Hepatocyte (in vitro differentiated cells): ENCODE results near the gene PSMD12. TPM values are rescaled to one million over a fixed set of nuclear protein-coding genes. Genes with fewer than 3 reads are reported as not detected.
"Not testable (repeated sequence)": the region's sequence is repeated elsewhere in the genome, so short reads cannot be mapped to it uniquely, and the experiment has no call there.

ENCODE experiments used
- DNase-seq: peaks from one replicate; pipeline ENCODE4 v3.0.0-alpha.2; 2016; ENCODE audit warnings: low spot score
- H2AFZ ChIP-seq: fragments of 200-600 bp; sonication (generic); 2 replicates; pipeline ENCODE4 v1.6.0; 2016; ENCODE audit warnings: antibody characterized with exemption, mild to moderate bottlenecking
- H3K27ac ChIP-seq: fragments of 200-600 bp; sonication (generic); 2 replicates; pipeline ENCODE4 v1.5.1; 2016; ENCODE audit warnings: mild to moderate bottlenecking
- H3K27me3 ChIP-seq: fragments of 200-600 bp; sonication (generic); 2 replicates; pipeline ENCODE4 v1.6.1; 2016
- H3K36me3 ChIP-seq: fragments of 200-600 bp; sonication (generic); replicated peaks from 2 replicates; pipeline ENCODE4 v1.5.1; 2016; ENCODE audit warnings: low read depth; ENCODE audit not compliant: insufficient read depth
- H3K4me1 ChIP-seq: fragments of 200-600 bp; sonication (generic); 2 replicates; pipeline ENCODE4 v1.5.1; 2016; ENCODE audit warnings: mild to moderate bottlenecking, moderate library complexity; ENCODE audit not compliant: insufficient read depth
- H3K4me2 ChIP-seq: fragments of 200-600 bp; sonication (generic); 2 replicates; pipeline ENCODE4 v1.6.0; 2016
- H3K4me3 ChIP-seq: fragments of 200-600 bp; sonication (generic); 2 replicates; pipeline ENCODE4 v1.5.1; 2016; ENCODE audit warnings: mild to moderate bottlenecking
- H3K79me2 ChIP-seq: fragments of 200-600 bp; sonication (generic); 2 replicates; pipeline ENCODE4 v1.6.0; 2017; ENCODE audit warnings: mild to moderate bottlenecking
- H3K9me2 ChIP-seq: fragments of 200-600 bp; sonication (generic); replicated peaks from 2 replicates; pipeline ENCODE4 v1.6.0; 2017; ENCODE audit warnings: mild to moderate bottlenecking; ENCODE audit not compliant: insufficient read depth
- H3K9me3 ChIP-seq: fragments of 200-600 bp; sonication (generic); 2 replicates; pipeline ENCODE4 v1.5.1; 2016; ENCODE audit warnings: low read depth, mild to moderate bottlenecking
- H4K20me1 ChIP-seq: fragments of 200-600 bp; sonication (generic); 2 replicates; pipeline ENCODE4 v1.6.0; 2016; ENCODE audit warnings: mild to moderate bottlenecking; ENCODE audit not compliant: insufficient read depth, poor library complexity, severe bottlenecking
- EZH2 ChIP-seq: fragments of 200-600 bp; sonication (generic); IDR thresholded peaks from 2 replicates; pipeline ENCODE4 v1.6.1; 2016; ENCODE audit warnings: antibody characterized with exemption, mild to moderate bottlenecking, borderline replicate concordance
- EZH2phosphoT487 ChIP-seq: fragments of 200-600 bp; sonication (generic); IDR thresholded peaks from one replicate; pipeline ENCODE4 v1.6.1; 2018; ENCODE audit warnings: antibody characterized with exemption, mild to moderate bottlenecking, low read depth, moderate library complexity; ENCODE audit not compliant: unreplicated experiment, severe bottlenecking
- WGBS: methylation state at CpG from one replicate; pipeline ENCODE4 v1.1.6; 2016; ENCODE audit warnings: low lambda C conversion rate; ENCODE audit errors: missing lambda C conversion rate; 5-methylcytosine and 5-hydroxymethylcytosine counted together
- polyA plus RNA-seq: library from polyadenylated mRNA; unstranded; fragments of >200 nt; fragmentation: Nextera tagmentation; extraction: Ambion mirVana; gene quantifications from 2 replicates; pipeline ENCODE4 v1.2.1, GENCODE V29; 2016
- total RNA-seq: library from RNA; depleted of rRNA; stranded (reverse); fragments of >200 nt; gene quantifications from 2 replicates; pipeline ENCODE4 v1.2.3, GENCODE V29; 2014
- TF ChIP-seq, protein P1 (sequence below): fragments of 200-600 bp; sonication (generic); IDR thresholded peaks from 2 replicates; pipeline ENCODE4 v1.5.1; 2016; ENCODE audit warnings: antibody characterized with exemption, mild to moderate bottlenecking; ENCODE audit not compliant: poor library complexity

The PSMD12 gene
- total and polyA plus RNA-seq, 2 experiments from 2014 or later = 28.4 to 65.3 TPM

DNA sequence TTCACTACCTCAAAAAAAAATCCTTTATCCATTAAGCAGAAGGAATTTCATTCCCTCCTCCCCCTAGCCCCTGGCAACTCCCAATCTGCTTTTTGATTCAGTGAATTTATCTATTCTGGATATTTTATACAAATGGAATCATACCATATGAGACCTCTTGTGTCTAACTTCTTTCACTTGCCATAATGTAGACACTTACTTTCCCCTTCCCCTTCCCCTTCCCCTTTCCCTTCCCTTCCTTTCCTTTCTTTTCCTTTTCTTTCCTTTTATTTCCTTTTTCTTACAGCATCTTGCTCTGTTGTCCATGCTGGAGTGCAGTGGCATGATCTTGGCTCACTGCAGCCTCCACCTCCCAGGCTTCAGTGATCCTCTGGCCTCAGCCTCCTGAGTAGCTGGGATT is 50.5 kb downstream of the PSMD12 start:
- H3K27ac ChIP-seq = no peak overlapping the region
- H2AFZ ChIP-seq = no peak overlapping the region
- TF ChIP-seq, protein P1, sequence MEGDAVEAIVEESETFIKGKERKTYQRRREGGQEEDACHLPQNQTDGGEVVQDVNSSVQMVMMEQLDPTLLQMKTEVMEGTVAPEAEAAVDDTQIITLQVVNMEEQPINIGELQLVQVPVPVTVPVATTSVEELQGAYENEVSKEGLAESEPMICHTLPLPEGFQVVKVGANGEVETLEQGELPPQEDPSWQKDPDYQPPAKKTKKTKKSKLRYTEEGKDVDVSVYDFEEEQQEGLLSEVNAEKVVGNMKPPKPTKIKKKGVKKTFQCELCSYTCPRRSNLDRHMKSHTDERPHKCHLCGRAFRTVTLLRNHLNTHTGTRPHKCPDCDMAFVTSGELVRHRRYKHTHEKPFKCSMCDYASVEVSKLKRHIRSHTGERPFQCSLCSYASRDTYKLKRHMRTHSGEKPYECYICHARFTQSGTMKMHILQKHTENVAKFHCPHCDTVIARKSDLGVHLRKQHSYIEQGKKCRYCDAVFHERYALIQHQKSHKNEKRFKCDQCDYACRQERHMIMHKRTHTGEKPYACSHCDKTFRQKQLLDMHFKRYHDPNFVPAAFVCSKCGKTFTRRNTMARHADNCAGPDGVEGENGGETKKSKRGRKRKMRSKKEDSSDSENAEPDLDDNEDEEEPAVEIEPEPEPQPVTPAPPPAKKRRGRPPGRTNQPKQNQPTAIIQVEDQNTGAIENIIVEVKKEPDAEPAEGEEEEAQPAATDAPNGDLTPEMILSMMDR = no peak
- TF ChIP-seq EZH2phosphoT487 = no peak
- H3K4me3 ChIP-seq = no peak overlapping the region
- no peak for DNase-seq
- H4K20me1 ChIP-seq = no peaks in the 10 kb centered on the region
- no peaks in the 10 kb centered on the region for H3K9me2 ChIP-seq
- H3K27me3 ChIP-seq = no peaks in the 10 kb centered on the region
- H3K79me2 ChIP-seq = no peaks in the 10 kb centered on the region
- H3K4me2 ChIP-seq = no peak overlapping the region
- H3K36me3 ChIP-seq = no peaks in the 10 kb centered on the region
- no peaks in the 10 kb centered on the region for H3K4me1 ChIP-seq
- no peaks in the 10 kb centered on the region for H3K9me3 ChIP-seq

DNA sequence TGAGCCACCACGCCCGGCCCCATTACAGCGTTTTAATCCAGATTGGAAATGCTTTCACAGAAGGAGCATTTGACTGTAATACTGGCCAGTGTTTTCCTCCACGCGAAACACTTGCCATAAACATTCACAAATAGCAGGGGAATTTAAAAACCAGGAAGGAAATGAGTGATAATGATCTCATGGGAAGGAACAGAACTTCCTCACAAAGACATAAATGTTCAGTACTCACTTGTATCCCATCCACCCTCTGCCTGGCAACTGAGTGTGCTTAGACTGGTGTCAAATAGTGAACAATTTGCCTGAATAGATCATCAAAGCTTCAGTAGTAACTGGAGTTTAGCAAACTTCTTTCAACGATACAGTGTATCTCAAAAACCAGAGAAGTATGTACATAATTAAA is 54.1 kb downstream of the PSMD12 start:
- H4K20me1 ChIP-seq = no peaks in the 10 kb centered on the region
- WGBS = 88% methylated on average over 6 of the region's 6 CpGs
- H3K79me2 ChIP-seq = no peaks in the 10 kb centered on the region
- H3K4me1 ChIP-seq = no peaks in the 10 kb centered on the region
- no peaks in the 10 kb centered on the region for H3K9me3 ChIP-seq
- TF ChIP-seq EZH2 = no peak
- TF ChIP-seq, protein P1 = no peak
- no peak for TF ChIP-seq EZH2phosphoT487
- no peaks in the 10 kb centered on the region for H3K27me3 ChIP-seq
- H3K4me3 ChIP-seq = no peak overlapping the region
- DNase-seq = no peak
- no peaks in the 10 kb centered on the region for H3K36me3 ChIP-seq
- H3K9me2 ChIP-seq = no peaks in the 10 kb centered on the region
- H3K4me2 ChIP-seq = no peak overlapping the region
- no peak overlapping the region for H2AFZ ChIP-seq
- no peak overlapping the region for H3K27ac ChIP-seq

DNA sequence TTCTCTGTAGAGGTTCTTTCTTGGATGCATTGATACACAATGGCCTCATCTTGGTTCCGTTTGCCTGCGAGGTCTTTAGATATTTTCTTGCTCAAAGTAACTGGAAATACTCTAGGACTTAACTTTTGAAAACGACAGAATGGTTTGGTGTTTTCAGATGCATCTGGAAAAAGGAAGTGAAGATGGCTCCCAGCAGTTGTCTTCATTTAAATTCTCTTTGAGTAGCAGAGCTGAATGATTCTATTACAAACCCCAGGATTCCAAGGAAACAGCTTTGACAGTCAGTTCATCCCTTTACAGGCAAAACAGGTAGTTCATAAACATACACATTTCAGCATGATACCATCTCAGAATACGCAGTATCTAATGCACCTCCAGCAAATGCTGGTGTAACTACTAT is 54.8 kb downstream of the PSMD12 start:
- Histone ChIP-seq H2AFZ (no peak overlapping the region), H3K79me2 (no peaks in the 10 kb centered on the region), H4K20me1 (no peaks in the 10 kb centered on the region), H3K9me2 (no peaks in the 10 kb centered on the region), H3K4me1 (no peaks in the 10 kb centered on the region), H3K27me3 (no peaks in the 10 kb centered on the region), H3K36me3 (no peaks in the 10 kb centered on the region), H3K4me3 (no peak overlapping the region), H3K4me2 (no peak overlapping the region), H3K9me3 (no peaks in the 10 kb centered on the region), H3K27ac (no peak overlapping the region)
- TF ChIP-seq EZH2 (no peak), EZH2phosphoT487 (no peak)
- TF ChIP-seq, protein P1 = no peak
- 76% methylated on average over 4 of the region's 4 CpGs for WGBS
- no peak for DNase-seq

DNA sequence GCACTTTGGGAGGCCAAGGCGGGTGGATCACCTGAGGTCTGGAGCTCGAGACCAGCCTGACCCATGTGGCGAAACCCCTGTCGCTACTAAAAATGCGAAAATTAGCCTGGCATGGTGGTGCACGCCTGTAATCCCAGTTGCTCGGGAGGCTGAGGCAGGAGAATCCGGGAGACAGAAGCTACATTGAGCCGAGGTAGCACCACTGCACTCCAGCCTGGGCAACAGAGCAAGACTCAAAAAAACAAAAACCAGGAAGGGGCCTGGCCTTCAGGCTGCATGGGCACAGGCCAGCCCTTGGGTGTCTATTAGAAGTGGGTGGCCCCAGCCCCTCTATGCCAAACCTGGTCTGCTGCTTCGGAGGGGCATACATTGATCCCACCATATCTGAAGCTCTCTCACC is 56.0 kb downstream of the PSMD12 start:
- no peaks in the 10 kb centered on the region for H3K27me3 ChIP-seq
- no peak for DNase-seq
- 94% methylated on average over 10 of the region's 10 CpGs for WGBS
- no peak overlapping the region for H3K4me3 ChIP-seq
- no peaks in the 10 kb centered on the region for H3K9me2 ChIP-seq
- no peaks in the 10 kb centered on the region for H3K4me1 ChIP-seq
- H3K27ac ChIP-seq = no peak overlapping the region
- H3K36me3 ChIP-seq = no peaks in the 10 kb centered on the region
- no peaks in the 10 kb centered on the region for H3K9me3 ChIP-seq
- H4K20me1 ChIP-seq = no peaks in the 10 kb centered on the region
- H3K4me2 ChIP-seq = no peak overlapping the region
- H2AFZ ChIP-seq = no peak overlapping the region
- TF ChIP-seq EZH2phosphoT487 (no peak), EZH2 (no peak)
- TF ChIP-seq, protein P1 = no peak
- no peaks in the 10 kb centered on the region for H3K79me2 ChIP-seq

DNA sequence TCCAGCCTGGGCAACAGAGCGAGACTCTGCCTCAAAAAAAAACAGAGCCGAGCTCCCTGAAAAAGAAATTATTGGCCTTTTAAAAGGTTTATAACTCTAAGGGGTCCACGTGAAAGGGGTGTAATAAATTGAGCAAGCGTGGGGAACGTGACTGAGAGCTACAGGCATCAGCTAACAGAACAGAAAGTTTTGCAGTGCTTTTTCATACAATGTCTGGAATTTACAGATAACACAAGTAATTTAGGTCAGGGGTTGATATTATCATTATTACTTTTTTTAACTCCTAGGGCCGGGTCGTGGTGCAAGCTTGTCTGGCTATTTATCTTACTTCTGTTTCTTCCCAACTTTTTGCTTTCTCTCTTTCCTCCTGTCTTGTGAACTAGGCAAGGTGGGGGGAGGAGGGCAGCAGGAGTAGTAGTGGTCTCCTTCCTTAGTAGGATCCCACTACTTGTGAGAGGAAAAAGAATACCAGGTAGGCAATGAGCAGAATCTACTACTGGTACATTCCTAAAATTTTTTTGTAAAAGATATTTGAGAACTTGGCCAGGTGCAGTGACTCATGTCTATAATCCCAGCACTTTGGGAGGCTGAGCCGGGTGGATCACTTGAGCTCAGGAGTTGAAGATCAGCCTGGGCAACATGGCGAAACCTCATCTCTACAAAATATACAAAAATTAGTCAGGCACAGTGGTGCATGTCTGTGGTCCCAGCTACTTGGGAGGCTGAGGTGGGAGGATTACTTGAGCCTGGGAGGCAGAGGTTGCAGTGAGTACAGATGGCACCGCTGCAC is 60.7 kb downstream of the PSMD12 start:
- H3K9me2 ChIP-seq, H3K4me2 ChIP-seq, H3K79me2 ChIP-seq, H2AFZ ChIP-seq, H3K9me3 ChIP-seq, H3K27ac ChIP-seq, H3K36me3 ChIP-seq, H3K4me3 ChIP-seq, H3K27me3 ChIP-seq, DNase-seq, H3K4me1 ChIP-seq, H4K20me1 ChIP-seq: not testable (repeated sequence)
- 53% methylated on average over 10 of the region's 10 CpGs for WGBS
